Adipocyte (in vitro differentiated cells): ENCODE data around the gene CWC27.
"Not testable (repeated sequence)": the region's sequence is repeated elsewhere in the genome, so short reads cannot be mapped to it uniquely, and the experiment has no call there.

Source experiments
- DNase-seq: peaks from one replicate; pipeline ENCODE4 v3.0.0-alpha.2; 2015; ENCODE audit warnings: low read depth
- H3K27me3 ChIP-seq: replicated peaks from 2 replicates; pipeline ENCODE4 v1.7.0; 2013; ENCODE audit warnings: mild to moderate bottlenecking, low read length, moderate library complexity; ENCODE audit not compliant: control insufficient read depth, insufficient read depth
- H3K36me3 ChIP-seq: 2 replicates; pipeline ENCODE4 v1.7.0; 2013; ENCODE audit warnings: low read length, mild to moderate bottlenecking, moderate library complexity; ENCODE audit not compliant: control insufficient read depth, insufficient read depth, severe bottlenecking
- H3K4me1 ChIP-seq: 2 replicates; pipeline ENCODE4 v1.7.0; 2013; ENCODE audit warnings: mild to moderate bottlenecking, low read length, moderate library complexity; ENCODE audit not compliant: control insufficient read depth, insufficient read depth
- H3K4me3 ChIP-seq: 2 replicates; pipeline ENCODE4 v1.7.0; 2013; ENCODE audit warnings: mild to moderate bottlenecking, low read length, moderate library complexity
- H3K9ac ChIP-seq: 2 replicates; pipeline ENCODE4 v1.7.0; 2013; ENCODE audit warnings: mild to moderate bottlenecking, low read length, moderate library complexity
- H3K9me3 ChIP-seq: 2 replicates; pipeline ENCODE4 v1.7.0; 2013; ENCODE audit warnings: mild to moderate bottlenecking, low read length, moderate library complexity; ENCODE audit not compliant: control insufficient read depth

The CWC27 gene

GRCh38 chr5:64876203-64876602 is 107.5 kb downstream of the CWC27 start:
- no peaks in the 10 kb centered on the region for H3K27me3 ChIP-seq
- H3K4me3 ChIP-seq, result no peak overlapping the region
- no peaks in the 10 kb centered on the region for H3K9me3 ChIP-seq
- no peak overlapping the region for H3K9ac ChIP-seq
- peak; percentile 75 for DNase-seq
- no peaks in the 10 kb centered on the region for H3K36me3 ChIP-seq
- H3K4me1 ChIP-seq, result peaks cover 12% of the 10 kb centered on the region

DNA sequence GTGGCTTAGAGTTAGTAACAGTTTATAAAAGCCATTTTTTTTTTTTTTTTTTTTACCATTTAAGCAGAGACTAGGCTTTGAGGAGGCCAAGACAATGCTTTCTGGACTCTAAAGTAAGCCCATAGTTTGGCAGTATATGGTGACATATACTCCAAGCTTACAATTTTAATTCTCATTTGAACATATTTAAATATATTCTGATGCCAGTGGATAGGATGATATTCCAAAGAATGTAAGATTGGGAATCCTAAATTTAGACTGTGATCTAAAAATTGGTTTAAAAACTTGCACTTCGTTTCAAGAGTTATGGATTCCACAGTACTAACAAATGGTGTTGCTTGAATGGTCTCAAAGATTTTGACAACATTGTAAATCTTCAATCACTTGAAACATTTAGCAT is 112.1 kb downstream of the CWC27 start:
- Histone ChIP-seq H3K9ac (no peak overlapping the region), H3K4me1 (no peaks in the 10 kb centered on the region), H3K36me3 (no peaks in the 10 kb centered on the region), H3K4me3 (no peak overlapping the region), H3K9me3 (no peaks in the 10 kb centered on the region), H3K27me3 (no peaks in the 10 kb centered on the region)
- DNase-seq, result no peak

DNA sequence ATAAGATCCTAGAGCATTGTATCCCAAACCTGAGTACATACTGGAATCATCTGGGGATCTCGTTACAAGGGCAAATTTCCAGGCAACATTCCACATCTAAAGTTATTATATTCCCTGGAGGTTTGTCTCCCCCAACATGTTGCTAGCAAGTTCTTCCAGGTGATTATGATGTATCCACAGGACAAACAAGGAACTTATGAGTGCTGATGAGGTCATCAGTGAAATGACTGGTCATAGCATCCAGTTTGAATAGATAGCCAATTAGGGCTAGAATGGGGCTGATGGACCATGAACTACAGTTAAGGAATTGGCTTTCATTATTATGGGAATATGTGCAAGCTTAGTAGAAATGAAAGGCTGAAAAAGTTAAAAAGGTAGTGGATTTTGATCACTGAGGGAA is 115.2 kb downstream of the CWC27 start:
- no peak overlapping the region for H3K9ac ChIP-seq
- no peaks in the 10 kb centered on the region for H3K9me3 ChIP-seq
- H3K4me1 ChIP-seq, result no peaks in the 10 kb centered on the region
- H3K4me3 ChIP-seq, result no peak overlapping the region
- H3K27me3 ChIP-seq, result no peaks in the 10 kb centered on the region
- no peak for DNase-seq
- H3K36me3 ChIP-seq, result no peaks in the 10 kb centered on the region

- no peaks in the 10 kb centered on the region for H3K9me3 ChIP-seq
- no peaks in the 10 kb centered on the region for H3K27me3 ChIP-seq
- H3K4me1 ChIP-seq, result no peaks in the 10 kb centered on the region
- no peak overlapping the region for H3K4me3 ChIP-seq
- DNase-seq, result no peak
- no peak overlapping the region for H3K9ac ChIP-seq
- no peaks in the 10 kb centered on the region for H3K36me3 ChIP-seq
Measured at GRCh38 chr5:64884541-64884940, 115.8 kb downstream of the CWC27 start.

DNA sequence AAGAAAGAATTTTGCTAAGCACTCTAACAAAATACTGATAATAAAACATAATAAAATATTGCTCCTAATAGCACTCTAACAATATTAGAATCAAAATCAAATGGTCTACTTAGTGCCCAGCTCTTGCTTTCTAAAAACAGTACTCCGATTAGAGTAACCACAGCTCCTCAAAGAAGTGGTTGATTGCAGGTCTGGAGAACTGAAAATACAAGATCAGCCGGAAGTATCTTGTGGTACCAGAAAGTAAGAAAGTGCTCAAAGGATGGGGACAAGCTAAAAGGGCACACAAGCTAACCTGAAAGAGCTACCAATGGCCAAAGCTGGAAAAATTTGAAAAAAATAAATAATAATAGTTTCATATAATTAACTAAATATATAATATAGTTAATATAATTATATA is 119.2 kb downstream of the CWC27 start:
- Histone ChIP-seq H3K9ac (no peak overlapping the region), H3K9me3 (no peaks in the 10 kb centered on the region), H3K36me3 (no peaks in the 10 kb centered on the region), H3K4me1 (no peaks in the 10 kb centered on the region), H3K27me3 (no peaks in the 10 kb centered on the region), H3K4me3 (no peak overlapping the region)
- no peak for DNase-seq

DNA sequence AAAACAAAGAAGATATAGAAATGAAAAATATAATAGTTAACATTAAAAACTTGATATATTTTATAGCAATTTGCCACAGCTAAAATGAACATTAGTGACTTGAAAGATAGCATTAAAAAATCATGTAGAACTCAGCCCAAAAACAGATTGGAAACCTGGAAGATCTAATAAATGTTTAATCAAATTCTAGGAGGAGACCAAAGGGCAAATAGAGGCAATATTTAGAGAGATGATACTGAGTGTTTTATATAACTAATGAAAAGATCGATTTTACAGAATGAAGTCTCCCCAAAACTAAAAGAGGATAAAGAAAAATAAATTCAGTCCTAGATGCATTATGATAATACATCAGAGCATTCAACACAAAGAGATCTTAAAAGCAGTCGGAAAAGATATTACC is 127.0 kb downstream of the CWC27 start:
- Histone ChIP-seq H3K36me3 (no peaks in the 10 kb centered on the region), H3K4me1 (no peaks in the 10 kb centered on the region), H3K9me3 (no peaks in the 10 kb centered on the region), H3K4me3 (no peak overlapping the region), H3K27me3 (no peaks in the 10 kb centered on the region), H3K9ac (no peak overlapping the region)
- no peak for DNase-seq

DNA sequence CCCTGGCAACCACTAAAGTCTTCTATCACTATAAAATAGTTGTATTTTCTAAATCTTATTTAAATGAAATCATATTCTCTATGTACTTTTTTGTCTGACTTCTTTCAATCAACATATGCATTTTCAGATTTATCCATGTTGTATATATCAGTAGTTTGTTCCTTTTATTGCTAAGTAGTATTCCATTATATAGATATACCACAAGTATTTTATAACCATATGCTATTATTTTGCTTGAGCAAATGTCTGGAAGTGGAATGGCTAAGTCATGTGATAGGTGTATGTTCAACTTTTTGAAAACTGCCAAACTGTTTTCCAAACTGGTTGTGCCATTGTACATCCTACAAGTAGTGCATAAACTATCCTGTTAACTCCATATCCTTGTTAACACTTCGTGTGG is 131.1 kb downstream of the CWC27 start:
- Histone ChIP-seq H3K9me3 (no peaks in the 10 kb centered on the region), H3K4me3 (no peak overlapping the region), H3K4me1 (no peaks in the 10 kb centered on the region), H3K9ac (no peak overlapping the region), H3K36me3 (no peaks in the 10 kb centered on the region), H3K27me3 (no peaks in the 10 kb centered on the region)
- DNase-seq, result no peak

DNA sequence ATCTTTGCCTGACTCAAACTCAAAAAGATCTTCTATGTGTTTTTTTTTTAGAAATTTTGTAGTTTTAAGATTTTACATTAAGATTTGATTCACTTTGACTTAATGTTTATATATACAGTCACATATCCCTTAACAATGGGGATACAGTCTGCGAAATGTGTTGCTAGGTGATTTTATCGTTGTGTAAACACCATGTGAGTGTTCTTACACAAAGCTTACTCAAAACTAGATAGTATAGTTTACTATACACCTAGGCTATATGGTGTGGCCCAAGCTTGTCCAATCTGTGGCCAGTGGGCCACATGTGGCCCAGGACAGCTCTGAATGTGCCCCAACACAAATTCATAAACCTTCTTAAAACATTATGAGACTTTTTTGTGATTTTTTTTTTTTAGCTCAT is 131.9 kb downstream of the CWC27 start:
- H3K36me3 ChIP-seq, result no peaks in the 10 kb centered on the region
- H3K9ac ChIP-seq, result no peak overlapping the region
- H3K27me3 ChIP-seq, result no peaks in the 10 kb centered on the region
- no peak overlapping the region for H3K4me3 ChIP-seq
- DNase-seq, result no peak
- H3K4me1 ChIP-seq, result no peaks in the 10 kb centered on the region
- H3K9me3 ChIP-seq, result no peaks in the 10 kb centered on the region

- H3K4me1 ChIP-seq, H3K36me3 ChIP-seq, H3K9ac ChIP-seq, H3K9me3 ChIP-seq, H3K27me3 ChIP-seq, DNase-seq, H3K4me3 ChIP-seq: not testable (repeated sequence)
Measured at GRCh38 chr5:64907399-64907798, 138.7 kb downstream of the CWC27 start.

DNA sequence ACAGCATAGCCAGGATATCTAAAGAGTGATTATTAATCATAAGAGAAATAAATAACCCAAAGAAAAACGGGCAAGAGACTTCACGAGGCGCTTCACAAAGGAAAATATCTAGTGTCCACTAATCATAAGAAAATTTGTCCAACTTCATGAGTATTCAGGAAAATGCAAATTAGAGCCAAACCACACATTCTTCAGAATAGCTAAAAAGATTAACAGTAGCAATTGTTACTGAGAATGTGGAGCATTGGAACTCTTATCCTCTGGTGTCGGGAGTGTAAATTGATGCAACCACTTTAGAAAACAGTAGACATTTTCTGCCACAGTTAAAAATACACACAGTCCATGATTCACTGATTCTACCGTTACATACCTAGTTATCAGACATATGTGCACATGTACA is 145.7 kb downstream of the CWC27 start:
- Histone ChIP-seq H3K9ac (no peak overlapping the region), H3K9me3 (peaks cover 6% of the 10 kb centered on the region), H3K36me3 (peaks cover 2% of the 10 kb centered on the region), H3K4me1 (no peaks in the 10 kb centered on the region), H3K27me3 (no peaks in the 10 kb centered on the region), H3K4me3 (no peak overlapping the region)
- DNase-seq, result no peak

DNA sequence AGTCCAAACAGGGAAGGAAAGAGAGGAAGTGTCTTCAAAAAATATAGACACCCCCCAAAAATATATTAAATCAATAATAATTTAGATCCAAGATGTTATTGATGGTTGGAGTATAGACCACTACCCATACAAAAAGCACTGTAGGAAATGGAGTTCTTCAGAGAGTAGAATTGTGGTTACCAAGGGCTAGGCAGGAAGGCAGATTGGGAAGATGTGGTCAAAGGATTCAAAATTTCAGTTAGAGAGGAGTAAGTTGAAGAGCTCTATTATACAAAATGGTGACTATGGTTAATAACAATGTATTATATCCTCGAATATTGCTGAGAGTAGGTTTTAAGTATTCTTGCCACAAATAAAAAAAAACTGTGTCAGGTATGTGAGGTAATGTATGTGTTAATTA is 149.4 kb downstream of the CWC27 start:
- no peak for DNase-seq
- H3K4me3 ChIP-seq, result no peak overlapping the region
- H3K4me1 ChIP-seq, result no peaks in the 10 kb centered on the region
- no peaks in the 10 kb centered on the region for H3K27me3 ChIP-seq
- peaks cover 5% of the 10 kb centered on the region for H3K36me3 ChIP-seq
- peaks cover 23% of the 10 kb centered on the region for H3K9me3 ChIP-seq
- no peak overlapping the region for H3K9ac ChIP-seq

DNA sequence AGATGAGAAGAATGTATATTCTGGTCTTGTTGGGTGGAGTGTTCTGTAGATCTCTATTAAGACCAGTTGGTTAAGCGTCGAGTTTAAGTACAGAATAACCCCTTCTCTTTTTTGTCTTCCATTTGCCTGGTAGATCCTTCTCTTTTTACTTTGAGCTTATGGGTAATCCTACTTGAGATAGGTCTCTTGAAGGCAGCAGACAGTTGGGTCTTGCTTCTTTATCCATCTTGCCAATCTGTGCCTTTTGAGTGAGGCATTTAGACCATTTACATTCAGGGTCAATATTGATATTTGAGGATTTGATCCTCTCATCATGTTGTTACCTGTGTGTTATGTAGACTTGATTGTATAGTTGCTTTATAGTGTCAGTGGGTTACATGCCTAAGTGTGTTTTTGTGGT is 152.7 kb downstream of the CWC27 start:
- DNase-seq, result no peak
- no peaks in the 10 kb centered on the region for H3K27me3 ChIP-seq
- no peaks in the 10 kb centered on the region for H3K4me1 ChIP-seq
- no peak overlapping the region for H3K4me3 ChIP-seq
- peaks cover 23% of the 10 kb centered on the region for H3K9me3 ChIP-seq
- H3K36me3 ChIP-seq, result peaks cover 5% of the 10 kb centered on the region
- H3K9ac ChIP-seq, result no peak overlapping the region
